ENCODE measurements around the gene MTHFD1L.

- TF ChIP-seq POLR2AphosphoS5 (IDR thresholded peaks at IDR 0.05; ENCODE audit: low read depth, low read length) (no peak), CTCF (IDR thresholded peaks at IDR 0.05; ENCODE audit: control extremely low read depth in 1 of 3, insufficient read depth in 1 of 3, low read depth in 1 of 3, low read length in 3 of 3) (no peak), CEBPB (IDR thresholded peaks at IDR 0.05; ENCODE audit: low read depth, low read length) (no peak), CHD2 (IDR thresholded peaks at IDR 0.05; ENCODE audit: low read length) (no peak), ATF2 (IDR thresholded peaks at IDR 0.05; ENCODE audit: low read length) (no peak), MAX (IDR thresholded peaks at IDR 0.05) (no peak), CHD1 (IDR thresholded peaks at IDR 0.05; ENCODE audit: low read depth, low read length) (no peak), USF2 (IDR thresholded peaks at IDR 0.05; ENCODE audit: low read length) (no peak), EZH2 (IDR thresholded peaks at IDR 0.05; ENCODE audit: low read depth, low read length, severe bottlenecking) (no peak)
These were observed 121.9 kb downstream of the MTHFD1L start for GRCh38 chr6:150987371-150987828.

All from H1 (cell line).